SK-N-SH (cell line): ENCODE measurements around the gene MYO18A. TPM values are rescaled to one million over a fixed set of nuclear protein-coding genes. Genes with fewer than 3 reads are reported as not detected.

Source experiments
- CTCF ChIA-PET: fragments of 300-600, 350-600 bp; formaldehyde crosslinking; extraction: SDS; loops from one replicate; lab custom pipeline; 2021; lab: Yijun Ruan, JAX
- POLR2A ChIA-PET: fragments of 350-600 bp; sonication (Branson Sonifier 250); formaldehyde crosslinking; extraction: SDS; loops from one replicate; lab custom pipeline; 2020; ENCODE audit warnings: antibody characterized with exemption, inconsistent platforms; lab: Yijun Ruan, JAX
- DNase-seq: peaks from one replicate; pipeline ENCODE4 v3.0.0; 2012
- H2AFZ ChIP-seq: fragments of 200-600 bp; sonication (generic); 2 replicates; pipeline ENCODE4 v1.8.1; 2016; ENCODE audit warnings: antibody characterized with exemption, mild to moderate bottlenecking, low read depth
- H3F3A ChIP-seq: fragments of 200-600 bp; sonication (generic); replicated peaks from 2 replicates; pipeline ENCODE3; 2016; ENCODE audit warnings: antibody characterized with exemption, mild to moderate bottlenecking; ENCODE audit not compliant: insufficient read depth
- H3K27ac ChIP-seq, 2 experiments: fragments of 200-500 bp in 1 of 2; fragments of 200-600 bp in 1 of 2; sonication (Bioruptor generic) in 1 of 2; sonication (generic), shearing (Covaris generic) in 1 of 2; 2 replicates each; pipeline versions ENCODE4 v1.5.1 to v1.6.1; 2014 to 2016; ENCODE audit warnings: low read depth in 2 of 2, inconsistent platforms in 1 of 2, low read length in 1 of 2, mild to moderate bottlenecking in 1 of 2, mixed read lengths in 1 of 2
- H3K27me3 ChIP-seq: fragments of 200-600 bp; sonication (generic), shearing (Covaris generic); 2 replicates; pipeline ENCODE4 v1.6.1; 2016; ENCODE audit warnings: mixed run types; ENCODE audit not compliant: insufficient read depth
- H3K36me3 ChIP-seq, 2 experiments: fragments of 200-500 bp in 1 of 2; fragments of 200-600 bp in 1 of 2; sonication (Bioruptor generic) in 1 of 2; sonication (generic) in 1 of 2; replicated peaks in 1 of 2; 2 replicates each; pipeline versions ENCODE3 to v1.5.1; 2014 to 2016; ENCODE audit warnings: low read length in 1 of 2, mild to moderate bottlenecking in 1 of 2; ENCODE audit not compliant: insufficient read depth in 2 of 2, control insufficient read depth in 1 of 2
- H3K4me1 ChIP-seq, 2 experiments: fragments of 200-500 bp in 1 of 2; fragments of 200-600 bp in 1 of 2; sonication (Bioruptor generic) in 1 of 2; sonication (generic), shearing (Covaris generic) in 1 of 2; 2 replicates each; pipeline versions ENCODE4 v1.5.1 to v1.6.1; 2014 to 2016; ENCODE audit warnings: low read depth in 1 of 2, low read length in 1 of 2, mixed run types in 1 of 2; ENCODE audit not compliant: insufficient read depth in 2 of 2, control insufficient read depth in 1 of 2
- H3K4me2 ChIP-seq: fragments of 200-600 bp; sonication (generic), shearing (Covaris generic); 2 replicates; pipeline ENCODE4 v1.6.1; 2017; ENCODE audit warnings: mixed run types
- H3K4me3 ChIP-seq, 2 experiments: fragments of 200-500 bp in 1 of 2; fragments of 200-600 bp in 1 of 2; sonication (Bioruptor generic) in 1 of 2; sonication (generic), shearing (Covaris generic) in 1 of 2; 2 replicates each; pipeline versions ENCODE4 v1.5.1 to v1.8.1; 2014 to 2016; ENCODE audit warnings: low read depth in 2 of 2, inconsistent platforms in 1 of 2, low read length in 1 of 2, mild to moderate bottlenecking in 1 of 2, mixed read lengths in 1 of 2, moderate library complexity in 1 of 2
- H3K79me2 ChIP-seq: fragments of 200-600 bp; sonication (generic); 2 replicates; pipeline ENCODE4 v1.8.1; 2017; ENCODE audit warnings: mild to moderate bottlenecking; ENCODE audit not compliant: insufficient read depth
- H3K9ac ChIP-seq: fragments of 200-600 bp; sonication (generic); 2 replicates; pipeline ENCODE4 v1.6.1; 2017; ENCODE audit warnings: mixed run types
- H3K9me2 ChIP-seq: fragments of 200-600 bp; sonication (generic); 2 replicates; pipeline ENCODE4 v1.6.1; 2017; ENCODE audit warnings: mixed run types
- H3K9me3 ChIP-seq: fragments of 200-600 bp; sonication (generic); 2 replicates; pipeline ENCODE4 v1.6.1; 2017; ENCODE audit warnings: mixed run types, mild to moderate bottlenecking, moderate library complexity
- H4K20me1 ChIP-seq: fragments of 200-600 bp; sonication (generic); 2 replicates; pipeline ENCODE4 v1.6.1; 2017; ENCODE audit warnings: mild to moderate bottlenecking, mixed run types; ENCODE audit not compliant: insufficient read depth
- CTCF ChIP-seq: fragments of 200-600 bp; sonication (generic); IDR thresholded peaks from 2 replicates; pipeline ENCODE4 v1.6.1; 2017; ENCODE audit warnings: antibody characterized with exemption, mild to moderate bottlenecking, moderate library complexity
- FOSL2 ChIP-seq: IDR thresholded peaks from 2 replicates; pipeline ENCODE4 v1.4.0; 2012; ENCODE audit warnings: low read depth, mild to moderate bottlenecking, moderate library complexity, borderline replicate concordance
- GABPA ChIP-seq: IDR thresholded peaks from 2 replicates; pipeline ENCODE4 v1.4.0; 2012; ENCODE audit warnings: low read depth, mild to moderate bottlenecking
- GATA2 ChIP-seq: sonication (generic); formaldehyde crosslinking; IDR thresholded peaks from 2 replicates; pipeline ENCODE4 v1.5.0; 2020; ENCODE audit warnings: mild to moderate bottlenecking, missing genetic modification reagents
- IRF3 ChIP-seq: fragments of 150-350 bp; IDR thresholded peaks from 2 replicates; pipeline ENCODE4 v1.6.1; 2016; ENCODE audit warnings: mild to moderate bottlenecking, low read depth, low read length
- MAX ChIP-seq: IDR thresholded peaks from 2 replicates; pipeline ENCODE4 v1.4.0; 2012; ENCODE audit warnings: low read depth
- MEF2A ChIP-seq: IDR thresholded peaks from 2 replicates; pipeline ENCODE4 v1.4.0; 2012; ENCODE audit warnings: low read depth, borderline replicate concordance
- NFIC ChIP-seq: IDR thresholded peaks from 2 replicates; pipeline ENCODE4 v1.4.0; 2012; ENCODE audit warnings: borderline replicate concordance
- NRF1 ChIP-seq: IDR thresholded peaks from 2 replicates; pipeline ENCODE4 v1.6.1; 2012; ENCODE audit warnings: low read depth, mild to moderate bottlenecking, low read length
- REST ChIP-seq: IDR thresholded peaks from 2 replicates; pipeline ENCODE4 v1.6.1; 2012; ENCODE audit warnings: mild to moderate bottlenecking, low read depth, low read length, moderate library complexity
- SMC3 ChIP-seq: IDR thresholded peaks from 2 replicates; pipeline ENCODE4 v1.6.1; 2012; ENCODE audit warnings: low read depth, low read length, improper control_type of control experiment
- TCF12 ChIP-seq: IDR thresholded peaks from 2 replicates; pipeline ENCODE4 v1.4.0; 2012
- TEAD4 ChIP-seq: IDR thresholded peaks from 2 replicates; pipeline ENCODE4 v1.4.0; 2012; ENCODE audit warnings: mild to moderate bottlenecking, borderline replicate concordance; ENCODE audit not compliant: insufficient read depth
- YY1 ChIP-seq: IDR thresholded peaks from 2 replicates; pipeline ENCODE4 v1.4.0; 2012; ENCODE audit warnings: low read depth, mild to moderate bottlenecking
- WGBS: methylation state at CpG from one replicate; pipeline ENCODE4 v1.1.6; 2017; ENCODE audit warnings: low lambda C conversion rate; 5-methylcytosine and 5-hydroxymethylcytosine counted together
- polyA plus RNA-seq, 3 experiments: library from polyadenylated mRNA; depleted of rRNA; stranded (reverse); fragments of >200 nt; gene quantifications; 2 replicates each; pipeline ENCODE4 v1.2.3, GENCODE V29; 2012

MYO18A gene
- polyA plus RNA-seq, 1 of the 3 experiments (the other 2 are of a cell fraction): 6.6 TPM

- ChIA-PET POLR2A (no interaction called here), CTCF (interaction anchor here (0.6 to 1.5 kb wide), 4 partner anchors 24 to 55 kb away, joined by 3 to 4 read pairs (median 3); no protein-coding TSS in a partner anchor)
- Histone ChIP-seq H3K27me3 (no peaks in the 10 kb centered on the region), H2AFZ (no peak overlapping the region), H3K9me3 (no peaks in the 10 kb centered on the region), H3K4me1 (peaks cover 7 to 13% of the 10 kb centered on the region in 2 experiments; a peak in 2 of 4 replicates), H3K4me3 (no peak overlapping the region), H3F3A (peaks cover 3% of the 10 kb centered on the region), H3K27ac (no peak overlapping the region), H3K9ac (no peak overlapping the region), H3K79me2 (peaks cover 14% of the 10 kb centered on the region; the same call in 1 of the 2 replicates), H3K4me2 (no peak overlapping the region), H3K36me3 (no peaks in the 10 kb centered on the region), H3K9me2 (no peaks in the 10 kb centered on the region), H4K20me1 (no peaks in the 10 kb centered on the region)
- TF ChIP-seq TEAD4 (no peak), NRF1 (no peak), REST (no peak), GABPA (no peak), YY1 (no peak), TCF12 (no peak), CTCF (no peak), NFIC (no peak), MAX (no peak), IRF3 (no peak), GATA2 (CRISPR knock-in tag) (no peak), FOSL2 (no peak), SMC3 (no peak), MEF2A (no peak)
- DNase-seq: no peak
- WGBS: 100% methylated on average over 1 of the region's 1 CpG
These were observed 7.6 kb downstream of the MYO18A start for GRCh38 chr17:29172589-29172988.
